CD4-positive, alpha-beta T cell treated with Interleukin-6 for 4 hours (primary cell): Measurements from ENCODE around the gene HNRNPAB.

Experiments used
- DNase-seq: peaks from one replicate; pipeline ENCODE4 v3.0.0-alpha.2; 2020; ENCODE audit warnings: mixed read lengths

The HNRNPAB gene

GRCh38 chr5:178204182-178204934, at the start of gene HNRNPAB:
Gene HNRNPAB, plus strand, starts transcription at chr5:178204533. Its CDS starts 305 bp downstream, at chr5:178204838.
- peak; percentile 95 for DNase-seq

- DNase-seq = no peak
These were observed 49.3 kb upstream of the HNRNPAB start for GRCh38 chr5:178155065-178155464.

GRCh38 chr5:178160176-178160575, 44.2 kb upstream of the HNRNPAB start:
- no peak for DNase-seq

- no peak for DNase-seq
These were observed 41.9 kb upstream of the HNRNPAB start for GRCh38 chr5:178162481-178162880.

GRCh38 chr5:178163772-178164735, 40.3 kb upstream of the HNRNPAB start:
- DNase-seq = peak; percentile 91

- DNase-seq = no peak
These were observed 38.8 kb upstream of the HNRNPAB start for GRCh38 chr5:178165581-178165980.

- no peak for DNase-seq
These were observed 33.9 kb upstream of the HNRNPAB start for GRCh38 chr5:178170455-178170854.

- no peak for DNase-seq
These were observed 29.9 kb upstream of the HNRNPAB start for GRCh38 chr5:178174456-178174855.

GRCh38 chr5:178176791-178177190, 27.5 kb upstream of the HNRNPAB start:
- DNase-seq = no peak

- no peak for DNase-seq
These were observed 26.8 kb upstream of the HNRNPAB start for GRCh38 chr5:178177569-178177968.

- DNase-seq = no peak
These were observed 24.0 kb upstream of the HNRNPAB start for GRCh38 chr5:178180141-178180863.

- no peak for DNase-seq
These were observed 22.0 kb upstream of the HNRNPAB start for GRCh38 chr5:178182158-178182876.

GRCh38 chr5:178186427-178186826, 17.9 kb upstream of the HNRNPAB start:
- no peak for DNase-seq

- DNase-seq = no peak
These were observed 17.3 kb upstream of the HNRNPAB start, which contains the start of gene GMCL2 for GRCh38 chr5:178187014-178187413. Gene GMCL2, minus strand, starts transcription at chr5:178187371. Its CDS starts 72 bp downstream, at chr5:178187299.

- DNase-seq = no peak
These were observed 14.9 kb upstream of the HNRNPAB start for GRCh38 chr5:178189433-178189832.

GRCh38 chr5:178191661-178192060, 12.7 kb upstream of the HNRNPAB start:
- DNase-seq = no peak

- DNase-seq = no peak
These were observed 12.1 kb upstream of the HNRNPAB start for GRCh38 chr5:178192244-178192643.

- no peak for DNase-seq
These were observed 11.5 kb upstream of the HNRNPAB start for GRCh38 chr5:178192787-178193186.

GRCh38 chr5:178193251-178193809, 11.0 kb upstream of the HNRNPAB start:
- DNase-seq = no peak

- DNase-seq = no peak
These were observed 10.3 kb upstream of the HNRNPAB start for GRCh38 chr5:178194026-178194425.

GRCh38 chr5:178196281-178196812, 8.0 kb upstream of the HNRNPAB start:
- DNase-seq = no peak

- no peak for DNase-seq
These were observed 7.3 kb upstream of the HNRNPAB start for GRCh38 chr5:178196986-178197385.
